COLO668 (cell line): Measurements from ENCODE around the gene DAZAP1.

Experiments used
- DNase-seq: peaks from one replicate; lab custom pipeline; 2025; ENCODE audit not compliant: unreplicated experiment; lab: John Stamatoyannopoulos, UW

DAZAP1 gene

GRCh38 chr19:1393841-1394240 lies 13.5 kb upstream of the DAZAP1 start:
- no peak for DNase-seq

DNA sequence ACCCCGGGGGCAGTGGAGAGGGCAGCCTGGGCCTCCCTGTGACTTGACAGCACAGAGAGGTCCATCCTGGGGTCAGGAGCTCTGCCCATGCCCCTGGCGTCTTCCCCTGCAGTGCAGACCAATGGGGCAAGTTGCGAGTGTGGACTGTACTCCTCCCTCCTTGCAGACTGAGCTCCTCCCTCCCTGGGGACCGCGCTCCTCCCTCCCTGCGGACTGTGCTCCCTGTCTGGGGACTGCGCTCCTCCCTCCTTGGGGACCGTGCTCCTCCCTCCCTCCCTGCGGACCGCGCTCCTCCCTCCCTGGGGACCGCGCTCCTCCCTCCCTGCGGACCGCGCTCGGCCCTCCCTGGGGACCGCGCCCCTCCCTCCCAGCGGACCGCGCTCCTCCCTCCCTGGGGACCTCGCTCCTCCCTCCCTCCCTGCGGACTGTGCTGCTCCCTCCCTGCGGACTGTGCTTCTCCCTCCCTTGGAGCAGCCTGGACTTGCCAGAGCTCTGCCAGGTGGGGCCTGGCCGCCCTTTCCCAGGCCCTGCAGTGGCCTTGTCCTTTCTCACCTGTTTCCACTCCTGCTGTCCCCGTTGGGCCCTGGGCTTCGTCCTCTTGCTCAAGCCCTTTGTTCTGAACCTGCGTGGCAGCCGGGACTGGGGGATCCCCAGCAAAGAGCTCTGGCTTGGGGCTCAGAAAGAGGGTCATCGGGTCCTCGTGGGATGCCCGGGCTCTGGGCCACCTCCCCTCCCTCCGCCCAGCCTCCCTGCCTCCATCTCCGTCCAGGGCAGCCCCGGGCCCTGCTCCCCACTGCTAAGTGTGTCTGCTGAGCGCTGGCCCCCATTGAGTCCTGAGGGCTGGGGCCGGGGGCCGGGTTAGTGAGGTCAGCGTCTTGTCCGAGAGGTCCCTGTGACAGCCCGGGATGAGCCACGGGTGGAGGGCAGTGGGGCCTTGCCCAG lies 12.9 kb upstream of the DAZAP1 start:
- no peak for DNase-seq

GRCh38 chr19:1395194-1396018 lies 12.0 kb upstream of the DAZAP1 start:
- no peak for DNase-seq

DNA sequence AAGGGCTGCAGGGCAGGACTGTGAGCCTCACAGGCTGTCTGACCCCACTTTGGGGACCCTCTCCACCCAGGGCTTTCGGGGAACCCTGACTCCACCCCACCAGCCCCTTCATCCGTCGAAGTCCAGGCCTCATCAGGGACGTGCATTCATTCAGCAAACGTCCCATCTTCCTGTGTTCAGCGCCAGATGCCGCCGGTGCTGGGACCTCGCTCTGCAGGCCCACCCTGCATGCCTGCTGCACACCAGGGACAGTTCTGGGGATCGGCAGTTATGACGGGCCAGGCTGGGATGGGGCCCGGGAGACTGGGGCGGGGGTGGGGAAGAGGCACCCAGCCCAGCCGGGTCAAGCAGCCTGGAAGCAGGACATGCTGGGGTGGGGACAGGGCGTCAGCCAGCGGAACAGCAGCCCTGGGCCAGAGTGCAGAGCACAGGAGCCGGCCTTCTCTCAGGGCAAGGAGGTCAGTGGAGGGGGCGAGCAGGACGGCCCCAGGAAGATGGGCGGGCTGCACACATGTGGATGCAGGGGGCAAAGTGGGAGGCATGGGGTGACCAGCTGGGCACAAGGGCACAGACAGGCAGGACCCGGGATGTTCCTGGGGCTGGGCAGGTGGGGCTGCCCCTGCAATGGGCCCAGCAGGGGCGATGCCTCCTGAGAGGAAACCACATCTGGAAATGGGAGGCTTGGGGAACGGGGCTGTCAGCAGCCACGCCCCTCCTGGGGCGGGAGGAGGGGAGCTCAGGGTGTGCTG lies 11.2 kb upstream of the DAZAP1 start:
- DNase-seq, result no peak

- no peak for DNase-seq
Measured at GRCh38 chr19:1396768-1397679, 10.4 kb upstream of the DAZAP1 start.

- peak; percentile 7 for DNase-seq
Measured at GRCh38 chr19:1397838-1398237, 9.5 kb upstream of the DAZAP1 start.

GRCh38 chr19:1399079-1399478 lies 8.3 kb upstream of the DAZAP1 start:
- no peak for DNase-seq

- DNase-seq, result no peak
Measured at GRCh38 chr19:1399745-1400144, 7.6 kb upstream of the DAZAP1 start.

GRCh38 chr19:1400281-1401137 lies 6.9 kb upstream of the DAZAP1 start:
- peak; percentile 58 for DNase-seq

- peak; percentile 56 for DNase-seq
Measured at GRCh38 chr19:1401138-1401888, 6.1 kb upstream of the DAZAP1 start, which contains the start of gene GAMT. Gene GAMT (minus strand): TSS chr19:1401542. CDS start chr19:1401476, 66 bp downstream.

DNA sequence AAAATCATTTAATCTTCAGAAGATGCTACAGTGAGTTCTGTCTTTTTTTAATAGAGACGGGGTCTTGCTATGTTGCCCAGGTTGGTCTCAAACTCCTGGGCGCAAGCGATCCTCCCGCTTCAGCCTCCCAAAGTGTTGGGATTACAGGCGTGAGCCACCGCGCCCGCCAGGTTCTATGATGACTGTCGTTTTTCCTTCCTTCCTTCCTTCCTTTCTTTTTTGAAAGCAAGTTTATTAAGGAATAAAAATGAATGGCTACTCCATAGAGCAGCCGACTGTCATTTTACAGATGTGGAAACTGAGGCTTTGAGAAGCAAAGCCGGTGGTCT lies 5.5 kb upstream of the DAZAP1 start:
- no peak for DNase-seq

DNA sequence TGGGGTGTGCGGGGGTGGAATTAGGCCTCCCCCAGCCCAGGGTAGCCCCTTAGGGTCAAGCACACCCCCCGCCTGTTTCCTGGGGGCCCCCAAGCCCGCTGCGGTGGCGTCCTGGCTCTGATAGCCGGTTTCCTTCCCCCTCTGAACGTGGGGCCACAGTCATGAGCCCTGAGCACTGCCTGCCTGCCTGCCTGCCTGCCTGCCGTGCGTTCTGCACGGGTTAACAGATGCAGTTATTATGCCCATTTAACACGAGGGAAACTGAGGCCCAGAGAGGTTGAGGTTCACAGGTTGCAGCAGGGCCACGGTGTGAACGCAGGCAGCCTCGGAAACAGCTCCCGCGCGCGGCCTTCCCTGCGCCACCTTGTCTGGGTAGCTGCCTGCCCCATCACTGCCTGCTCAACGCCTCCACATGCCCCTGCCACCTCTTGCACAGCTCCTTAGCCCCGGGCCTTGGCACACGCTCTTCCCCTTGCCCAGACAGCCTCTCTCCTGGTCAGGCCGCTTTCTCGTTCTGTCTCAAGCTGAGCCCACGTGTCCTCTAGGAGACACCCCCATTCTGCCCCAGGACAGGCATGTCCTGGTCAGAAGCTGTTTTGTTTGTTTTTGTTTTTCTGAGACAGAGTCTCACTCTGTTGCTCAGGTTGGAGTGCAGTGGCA lies 4.8 kb upstream of the DAZAP1 start:
- DNase-seq, result no peak

GRCh38 chr19:1406774-1407527 lies 435 bp upstream of the DAZAP1 start:
- peak; percentile 99 for DNase-seq

DNA sequence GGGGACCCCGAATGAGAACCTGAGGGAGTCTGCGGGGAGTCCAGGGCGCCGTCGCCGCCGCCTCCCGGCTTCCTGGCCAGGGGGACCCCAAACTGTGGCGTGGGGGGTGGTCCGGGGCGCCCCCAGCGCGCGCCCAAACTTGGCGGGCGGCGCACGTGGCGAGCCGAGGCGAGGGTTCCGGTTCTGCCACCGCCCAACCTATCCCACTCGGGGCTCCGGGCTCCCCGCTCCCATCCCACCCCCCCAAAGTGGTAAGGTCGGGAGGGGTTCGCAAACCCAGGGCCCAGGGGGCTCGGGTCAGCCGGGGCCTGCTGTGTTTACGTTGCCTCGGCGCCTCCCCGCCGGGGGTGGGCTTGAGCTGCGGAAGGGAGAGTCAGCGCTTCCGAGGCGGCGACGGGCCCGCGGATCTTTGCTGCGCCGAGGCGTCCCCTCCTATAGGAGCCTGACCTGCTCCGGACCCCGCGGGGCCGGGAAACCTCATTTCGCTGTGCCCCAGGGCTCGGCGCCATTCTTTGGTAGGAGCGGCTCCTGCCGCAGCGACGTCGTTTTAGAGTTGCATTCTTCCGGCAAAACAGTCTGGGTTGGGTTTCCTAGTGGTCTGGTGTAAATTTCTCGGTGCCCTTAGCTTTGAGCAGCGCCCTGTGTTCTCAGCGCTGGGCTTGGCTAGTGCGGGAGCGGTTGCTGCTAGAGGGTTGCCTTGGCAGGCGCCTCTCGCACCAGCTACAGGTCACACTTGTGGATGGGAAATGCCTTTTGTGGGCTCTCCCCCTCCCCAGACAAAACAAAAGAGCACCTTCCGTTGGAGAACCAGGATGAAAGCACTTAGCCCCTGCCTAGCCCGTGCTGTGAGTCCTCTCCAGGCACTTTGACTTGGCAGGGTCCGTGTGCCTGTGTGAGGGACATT lies 1.2 kb downstream of the DAZAP1 start:
- DNase-seq, result peak; percentile 49

DNA sequence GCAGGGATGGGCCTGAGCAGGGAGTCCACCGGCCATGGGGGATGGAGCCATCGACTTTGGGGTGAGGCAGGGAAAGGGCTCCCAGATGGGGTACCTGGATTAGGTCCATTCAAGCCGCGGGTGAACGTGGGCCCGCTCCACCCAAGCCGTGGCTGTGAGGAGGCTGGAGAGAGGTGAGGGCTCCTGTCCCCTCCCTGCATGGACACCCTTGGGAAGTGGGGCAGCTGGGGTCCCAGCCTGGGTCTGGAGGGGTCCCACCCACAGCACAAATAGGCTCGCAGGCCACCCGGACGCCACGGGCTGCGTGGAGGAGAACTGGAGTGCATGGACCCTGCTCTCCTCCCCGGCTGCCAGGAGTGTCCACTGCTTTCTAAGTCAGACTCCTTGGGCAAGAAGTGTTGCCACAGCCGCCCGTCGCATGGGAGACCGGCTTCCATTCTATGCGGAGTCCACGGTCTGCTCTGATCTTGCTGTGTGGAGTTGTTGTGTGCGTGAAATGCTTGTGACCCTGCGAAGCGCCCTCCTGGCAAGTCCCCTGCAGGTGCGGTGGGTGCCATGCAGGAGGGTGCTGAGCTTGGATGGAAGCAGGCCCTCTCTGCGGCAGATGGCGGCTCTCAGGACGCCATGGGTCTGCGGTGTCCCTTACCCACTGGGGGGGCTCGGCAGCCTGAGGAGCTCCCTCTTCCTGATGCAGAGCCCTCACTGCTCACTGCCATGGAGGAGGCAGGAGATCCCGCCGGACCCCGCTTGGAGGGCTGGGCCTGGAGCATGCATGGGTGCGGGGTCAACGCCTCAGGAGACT lies 2.0 kb downstream of the DAZAP1 start:
- DNase-seq, result peak; percentile 22
